Effector CD8-positive, alpha-beta T cell (primary cell): ENCODE results near the gene LRMDA.

Source experiments
- DNase-seq: peaks from one replicate; lab custom pipeline; 2025; lab: John Stamatoyannopoulos, UW

The LRMDA gene

DNA sequence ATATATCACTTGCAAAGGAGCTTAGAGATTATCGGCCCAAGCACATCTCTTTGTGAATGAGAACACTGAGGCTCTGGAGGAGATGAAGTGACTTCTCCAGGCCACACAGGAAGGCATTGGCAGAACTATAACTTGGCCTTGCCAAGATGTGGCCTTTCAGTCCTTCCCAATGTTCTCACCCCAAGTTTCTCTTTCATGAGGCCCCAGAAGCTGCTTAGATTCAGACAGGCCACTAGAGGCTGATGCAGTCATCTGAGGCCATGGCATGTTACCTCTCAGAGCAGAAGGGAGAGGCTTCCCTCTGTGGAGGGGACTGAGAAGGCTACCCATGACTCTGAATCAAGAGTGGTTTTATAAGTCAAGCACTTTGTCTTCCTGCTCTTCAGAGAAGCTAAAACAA is 1003.7 kb downstream of the LRMDA start:
- no peak for DNase-seq

DNA sequence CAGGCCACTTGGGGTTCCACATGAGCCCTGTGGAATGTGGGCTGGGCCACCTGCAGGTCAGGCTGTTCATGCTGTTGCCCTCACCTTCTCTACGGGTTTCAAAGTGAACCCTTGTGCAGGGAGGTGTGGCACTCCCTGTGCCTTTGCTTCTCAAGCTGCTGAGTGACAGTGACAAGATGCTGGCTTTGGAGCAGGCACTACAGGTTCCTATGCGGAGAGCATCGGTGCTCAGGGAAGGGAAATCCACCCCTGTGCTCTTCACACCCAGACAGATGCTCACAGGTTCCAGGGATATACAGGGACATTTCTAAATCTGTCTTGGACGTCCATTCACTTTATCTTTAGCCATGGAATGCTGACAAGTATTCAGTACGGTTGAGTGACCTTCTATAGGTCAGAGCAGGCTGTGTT is 1005.0 kb downstream of the LRMDA start:
- no peak for DNase-seq

DNA sequence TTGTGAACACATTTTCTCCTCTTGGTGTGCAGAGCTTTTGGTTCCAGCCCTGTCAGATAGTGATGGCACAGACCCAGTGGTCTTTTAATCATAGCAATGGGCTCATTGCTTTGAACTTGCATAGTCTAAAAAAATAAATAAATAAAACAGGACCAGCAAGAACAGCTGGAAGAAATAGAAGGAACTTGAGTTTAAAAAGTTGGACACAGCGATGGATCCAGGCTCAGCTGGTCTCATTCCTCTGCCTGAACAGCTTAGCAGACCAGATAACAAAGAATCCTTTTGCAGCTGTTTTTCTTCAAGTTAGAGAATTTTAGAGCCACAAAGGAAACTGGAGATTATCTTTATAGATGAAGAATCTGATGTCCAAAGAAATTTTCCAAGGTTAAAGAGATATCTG is 1005.6 kb downstream of the LRMDA start:
- no peak for DNase-seq

DNA sequence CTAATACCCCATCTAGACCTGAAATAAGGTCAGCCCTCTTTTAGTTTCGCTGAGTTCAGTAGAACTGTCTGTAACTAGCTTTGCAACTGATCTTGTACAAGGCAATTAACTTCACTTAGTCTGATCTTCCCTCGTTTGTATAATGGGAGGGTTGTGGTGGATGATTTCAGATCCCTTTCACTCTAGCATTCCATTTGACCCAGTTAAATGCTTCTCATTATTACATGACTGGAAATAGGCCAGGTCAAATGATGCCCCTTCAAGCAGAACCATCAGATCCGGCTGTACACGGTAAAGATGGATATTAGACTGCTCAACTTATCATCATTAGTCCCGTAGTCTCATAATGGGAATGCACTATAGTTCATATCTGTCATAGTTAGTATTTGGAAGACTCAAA is 1009.0 kb downstream of the LRMDA start:
- DNase-seq: no peak

DNA sequence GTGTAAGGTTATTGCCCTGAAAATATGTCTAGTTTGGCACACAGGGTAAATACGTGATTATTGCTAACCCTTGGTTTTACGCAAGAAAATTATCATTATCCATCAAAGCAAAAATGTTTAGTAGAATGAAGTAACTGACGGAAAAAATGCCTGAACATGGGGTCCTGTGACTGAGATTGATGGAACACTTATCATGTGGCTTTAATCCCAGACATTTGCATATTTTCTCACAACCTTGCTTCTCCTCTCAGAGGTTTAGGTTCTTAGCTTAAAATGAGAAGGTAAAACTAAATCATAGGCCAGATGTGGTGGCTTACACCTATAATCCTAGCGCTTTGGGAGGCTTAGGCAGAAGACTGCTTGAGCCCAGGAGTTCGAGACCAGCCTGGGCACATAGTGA is 1010.7 kb downstream of the LRMDA start:
- no peak for DNase-seq

DNA sequence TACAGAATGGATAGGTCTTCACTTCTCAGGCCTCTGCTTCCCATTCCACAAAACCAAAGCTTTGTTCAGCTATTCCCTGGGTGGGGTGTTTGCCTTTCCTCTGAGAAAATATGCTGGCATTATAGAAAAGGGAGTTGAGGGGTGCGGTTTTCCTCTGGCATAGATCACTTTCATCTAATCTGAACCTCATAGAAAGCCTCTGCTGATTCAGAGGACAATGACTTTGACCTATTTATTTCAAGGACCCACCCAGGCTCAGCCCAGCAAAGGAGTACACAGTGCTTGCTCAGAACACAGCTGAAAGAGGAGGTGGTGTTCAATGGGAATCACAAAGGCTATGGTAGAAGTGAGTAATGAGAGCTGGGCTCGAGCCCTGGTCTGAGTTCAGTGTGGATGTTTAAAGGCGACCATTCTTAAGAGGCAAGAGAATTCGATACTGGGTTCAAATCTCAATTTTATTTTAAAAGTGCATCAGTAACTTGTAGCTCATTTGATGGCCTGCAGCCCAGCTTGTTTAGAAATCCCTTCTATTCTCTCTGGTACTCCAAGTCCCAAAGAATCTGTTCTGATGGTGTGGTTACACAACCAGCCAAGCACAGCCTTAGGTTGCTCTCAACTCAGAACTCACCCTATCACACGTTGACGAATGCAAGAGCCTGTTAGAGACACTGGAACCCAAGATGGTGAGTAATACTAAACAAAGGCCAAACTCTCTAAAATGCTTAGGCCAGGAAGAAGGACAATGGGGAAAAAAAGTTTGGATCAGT is 1012.8 kb downstream of the LRMDA start:
- no peak for DNase-seq

DNA sequence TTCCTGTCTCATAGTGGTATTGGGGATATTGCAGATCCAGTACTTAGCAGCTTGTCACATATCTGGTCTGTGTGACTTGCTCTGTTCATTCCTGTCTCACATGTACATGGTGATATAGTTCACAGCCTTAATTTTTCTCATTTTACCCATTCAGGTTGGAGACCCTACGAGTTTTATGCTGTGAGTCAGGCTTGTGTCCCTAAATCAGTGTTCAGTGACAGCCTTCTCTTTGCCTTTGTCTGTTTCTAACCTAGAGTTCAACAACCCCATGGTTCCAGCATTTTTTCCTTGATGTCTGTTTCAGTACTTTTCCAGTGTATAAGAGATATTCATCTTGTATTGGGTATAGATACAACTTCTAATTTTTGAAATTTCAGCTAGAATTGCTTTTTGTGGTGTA is 1016.2 kb downstream of the LRMDA start:
- no peak for DNase-seq

DNA sequence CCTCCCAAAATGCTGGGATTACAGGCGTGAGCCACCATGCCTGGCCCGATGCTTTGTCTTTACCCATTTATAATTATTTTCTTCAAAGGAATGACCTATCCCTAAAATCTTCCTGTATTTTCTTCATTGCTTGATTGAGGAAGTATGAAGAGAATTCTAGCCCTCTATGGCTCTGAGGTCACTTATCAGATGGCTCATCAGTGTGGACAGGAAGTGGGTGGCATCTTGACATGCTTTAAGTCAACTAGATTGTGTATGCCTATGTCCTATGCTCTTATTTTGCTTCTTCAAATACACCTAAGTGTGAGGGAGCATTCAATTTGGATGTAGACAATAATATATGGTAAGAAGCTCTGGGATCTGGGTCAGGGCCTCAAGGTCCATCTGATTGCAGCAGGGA is 1020.5 kb downstream of the LRMDA start:
- no peak for DNase-seq

DNA sequence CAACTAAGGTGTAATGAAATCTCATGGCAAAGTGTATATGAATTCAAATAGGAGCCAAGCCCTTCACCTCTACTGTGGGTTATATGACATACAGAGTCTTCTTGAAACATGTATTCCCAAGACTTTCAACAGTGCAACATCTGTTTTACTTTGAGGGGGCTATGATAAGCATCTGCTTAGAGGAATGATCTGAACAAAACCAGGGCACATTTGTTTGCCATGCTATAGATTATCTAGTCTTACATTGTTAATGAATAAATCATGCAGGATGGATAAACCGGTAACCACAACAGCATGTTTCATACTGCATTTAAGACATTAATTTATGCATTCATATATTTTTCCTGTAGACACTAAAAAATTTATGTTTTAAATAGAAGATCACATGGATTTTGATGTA is 1021.9 kb downstream of the LRMDA start:
- no peak for DNase-seq

DNA sequence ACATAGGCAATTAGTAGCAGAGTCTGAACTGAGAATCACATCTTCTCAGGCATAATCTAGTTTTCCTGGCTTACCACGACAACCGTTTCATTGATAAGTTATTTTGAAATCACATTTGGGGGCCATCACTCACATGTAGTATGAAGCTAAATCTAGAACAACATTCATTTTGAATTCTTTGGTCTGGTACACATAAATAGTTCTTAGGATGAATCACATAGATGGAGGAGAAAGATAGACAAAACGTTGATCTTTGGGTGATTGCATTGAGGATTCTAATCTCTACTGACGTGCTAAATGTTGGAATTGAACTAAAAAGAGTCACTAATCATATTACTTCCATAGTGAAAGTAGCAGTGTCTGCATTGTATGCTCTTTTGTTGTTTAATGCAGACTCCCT is 1022.6 kb downstream of the LRMDA start:
- DNase-seq: no peak

DNA sequence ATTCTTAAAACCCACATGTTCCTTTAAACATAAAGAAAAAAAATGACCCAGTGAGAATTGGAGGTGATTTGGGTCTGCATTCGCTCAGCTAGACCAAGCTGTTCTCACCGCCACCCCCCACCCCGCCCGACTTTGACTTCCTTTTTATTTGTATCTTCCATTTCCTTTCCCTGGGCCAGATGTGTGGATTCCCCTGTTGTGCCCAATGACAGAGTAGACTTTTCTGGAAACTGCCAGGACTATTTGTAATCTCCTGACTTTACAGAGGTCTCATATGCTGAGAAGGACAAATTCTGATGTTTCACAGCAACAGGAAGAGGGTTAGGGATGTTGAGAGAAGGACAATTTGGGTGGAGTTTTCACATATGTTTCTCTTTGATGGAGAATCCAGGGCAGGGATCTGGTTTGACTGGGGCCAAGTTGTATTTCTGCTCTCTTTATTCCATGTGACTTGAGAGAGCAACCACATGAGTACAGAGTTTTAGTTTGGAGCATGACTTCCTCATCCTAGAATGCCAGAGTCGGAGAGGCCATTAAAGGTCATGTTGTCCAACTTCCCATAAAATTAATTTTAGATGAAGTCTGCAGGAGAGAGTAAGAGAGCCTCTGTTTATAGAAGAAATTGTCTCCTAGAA is 1023.2 kb downstream of the LRMDA start:
- DNase-seq: no peak

DNA sequence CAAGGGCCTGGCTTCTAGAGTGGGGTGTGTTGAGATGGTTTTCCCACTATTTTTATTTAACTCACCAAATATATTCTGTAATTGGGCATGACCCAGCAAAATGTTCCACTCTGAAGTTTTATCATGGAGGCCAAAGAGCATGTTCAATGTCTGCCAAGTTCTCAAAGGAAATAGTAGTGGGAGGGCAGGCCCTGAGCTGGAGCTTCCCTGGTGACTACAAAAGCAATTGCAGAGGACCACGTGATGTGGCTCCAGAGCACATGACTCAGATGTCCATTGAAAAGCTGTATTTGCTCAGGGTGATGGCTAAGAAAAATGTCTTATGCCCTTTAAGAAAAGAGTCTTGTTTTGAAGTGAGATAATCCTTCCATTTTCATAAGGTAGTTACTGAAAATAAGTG is 1024.8 kb downstream of the LRMDA start:
- DNase-seq: no peak

DNA sequence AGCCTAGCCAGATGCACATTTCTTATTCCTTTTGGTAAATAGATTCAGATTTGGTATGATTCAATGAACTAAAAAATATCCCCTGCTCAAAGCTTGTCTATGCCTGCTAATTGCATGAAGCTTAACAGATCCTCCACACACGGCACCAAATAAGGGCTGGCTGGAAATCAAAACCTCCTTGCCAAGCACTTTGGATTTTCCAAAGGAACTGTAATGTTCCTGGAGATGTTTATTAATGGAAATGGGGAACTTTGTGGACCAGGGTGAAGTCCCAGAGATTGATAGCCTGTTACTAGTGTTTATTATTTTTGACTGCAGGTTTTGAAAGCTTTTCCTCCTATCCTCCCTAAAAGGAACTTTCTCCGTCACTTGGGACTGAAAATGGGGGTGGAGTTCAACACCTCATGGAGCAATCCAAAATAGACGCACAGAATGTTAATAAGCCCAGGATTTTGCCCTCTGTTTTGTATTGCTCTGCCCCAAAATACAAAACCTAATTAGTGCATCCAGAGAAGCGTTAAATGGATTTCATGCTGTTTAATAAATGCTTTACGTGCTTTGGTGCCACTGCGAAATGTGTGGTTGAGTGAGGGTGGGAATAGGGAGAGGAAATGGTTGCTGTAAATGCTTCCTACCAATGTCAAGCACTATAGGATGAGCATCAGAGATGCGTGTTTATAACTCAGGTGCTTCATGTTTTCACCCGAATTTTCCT is 1027.7 kb downstream of the LRMDA start:
- DNase-seq: no peak

DNA sequence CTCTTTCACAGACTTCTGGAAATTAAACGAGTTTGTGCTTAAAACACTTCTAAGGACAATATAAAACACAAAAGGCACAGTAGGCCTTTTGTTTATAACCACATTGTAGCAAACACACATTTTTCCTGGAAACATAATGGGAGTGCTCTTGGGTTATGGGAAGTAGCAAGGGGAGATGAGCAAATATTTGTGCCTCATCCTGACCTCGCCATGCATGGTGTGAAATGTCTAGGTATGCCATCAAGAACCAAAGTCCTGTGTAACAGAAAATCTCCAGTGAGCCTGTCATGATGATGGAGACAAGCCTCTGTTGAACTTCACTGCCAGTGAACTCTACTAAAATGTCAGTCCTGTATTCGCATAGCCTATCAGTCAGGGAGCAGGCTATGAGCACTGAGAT is 1029.6 kb downstream of the LRMDA start:
- no peak for DNase-seq

DNA sequence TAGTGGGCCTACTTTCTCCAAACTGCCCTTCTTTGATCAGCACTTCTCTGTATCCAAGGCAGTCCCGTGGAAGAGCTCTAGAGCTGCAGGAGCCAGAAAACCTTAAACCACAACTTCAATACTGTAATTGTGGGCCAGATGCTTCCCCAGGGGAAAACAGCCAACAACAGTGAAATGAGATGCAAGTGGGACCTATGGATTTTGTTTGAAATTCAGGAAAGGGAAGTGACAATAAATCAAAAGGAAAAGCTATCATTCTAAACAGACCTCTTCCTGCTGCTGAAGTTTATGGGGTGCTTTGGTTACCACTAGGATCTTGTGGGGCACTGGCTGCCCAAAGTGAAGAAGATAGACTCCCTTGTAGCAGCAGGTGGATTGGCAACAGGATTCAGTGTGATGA is 1031.7 kb downstream of the LRMDA start:
- DNase-seq: no peak

DNA sequence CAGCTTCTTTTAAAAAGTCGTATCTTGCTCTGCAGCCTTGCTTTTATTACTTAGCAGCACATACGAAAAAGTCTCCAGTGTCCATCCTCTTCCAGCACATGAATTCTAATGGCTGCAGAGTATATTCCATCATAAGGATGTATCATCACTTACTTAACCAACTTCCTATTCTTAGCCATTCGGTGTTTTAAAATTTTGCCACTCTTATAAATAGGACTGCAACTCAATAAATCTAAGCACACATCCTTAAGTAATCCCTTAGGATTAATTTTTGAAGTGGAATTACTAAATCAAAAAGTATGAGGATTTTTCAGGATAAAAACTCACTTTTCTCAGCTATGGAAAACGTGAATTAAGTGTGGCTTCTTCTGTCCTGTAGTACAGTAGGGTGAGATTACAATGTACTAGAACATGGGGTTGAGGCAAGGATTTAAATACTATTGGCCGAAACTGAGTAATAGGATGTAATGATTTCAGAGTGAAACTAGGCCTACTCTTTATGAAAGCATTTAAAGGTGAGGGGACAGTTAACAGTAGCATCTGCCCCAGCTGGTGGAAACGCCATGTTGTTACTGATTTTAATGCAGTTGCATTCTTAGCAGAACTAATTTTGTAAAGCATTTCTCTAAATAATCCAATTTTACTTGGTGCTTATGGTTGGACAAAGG is 1035.5 kb downstream of the LRMDA start:
- DNase-seq: no peak

DNA sequence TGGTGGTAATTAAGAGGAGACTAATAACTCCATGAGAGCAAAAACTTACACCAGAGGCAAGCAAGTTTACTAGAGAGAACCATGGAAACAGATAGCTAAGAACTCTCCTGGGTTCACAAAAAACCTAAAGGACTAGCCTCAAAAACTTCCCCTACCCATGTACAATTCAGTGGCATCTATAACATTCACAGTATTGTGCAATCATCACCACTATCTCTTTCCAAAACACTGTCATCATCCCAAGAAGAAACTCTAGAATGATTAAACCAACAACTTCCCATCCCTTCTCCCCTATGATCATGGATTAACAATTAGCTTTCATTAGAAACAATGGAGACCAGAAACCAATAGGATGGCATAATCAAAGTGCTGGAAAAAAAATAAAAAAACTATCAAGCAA is 1038.3 kb downstream of the LRMDA start:
- DNase-seq: no peak

DNA sequence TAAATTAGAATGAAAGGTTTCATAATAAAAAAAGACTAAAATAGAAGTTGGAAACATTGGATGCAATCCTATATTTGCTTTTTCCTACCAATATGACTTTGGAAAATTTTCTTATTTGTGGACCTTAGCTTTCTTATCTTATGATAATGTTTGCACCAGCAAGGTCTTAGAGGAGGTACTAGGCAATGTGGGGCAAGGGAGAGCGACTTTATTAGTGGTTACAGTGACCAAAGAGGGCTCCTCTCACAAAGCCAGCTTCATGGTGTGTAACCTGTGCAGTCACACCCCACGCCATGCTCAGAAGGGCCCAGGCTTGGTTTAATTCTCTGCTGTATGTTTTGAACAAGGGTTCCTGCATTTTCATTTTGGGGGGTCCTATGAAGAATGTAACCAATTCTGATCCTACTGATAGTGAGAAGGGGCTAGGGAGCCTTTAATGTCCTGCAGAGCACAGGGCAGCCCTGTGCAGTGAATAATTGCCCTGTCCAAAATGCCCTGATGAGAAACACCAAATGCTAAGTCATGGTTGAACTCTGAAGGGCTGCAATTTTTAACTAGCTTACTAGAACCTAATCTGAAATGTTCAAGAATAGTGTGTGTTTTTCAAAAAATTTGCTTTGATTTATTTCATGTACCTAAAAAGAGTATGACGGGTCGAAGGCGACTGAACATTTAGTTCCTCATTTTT is 1047.8 kb downstream of the LRMDA start:
- no peak for DNase-seq

DNA sequence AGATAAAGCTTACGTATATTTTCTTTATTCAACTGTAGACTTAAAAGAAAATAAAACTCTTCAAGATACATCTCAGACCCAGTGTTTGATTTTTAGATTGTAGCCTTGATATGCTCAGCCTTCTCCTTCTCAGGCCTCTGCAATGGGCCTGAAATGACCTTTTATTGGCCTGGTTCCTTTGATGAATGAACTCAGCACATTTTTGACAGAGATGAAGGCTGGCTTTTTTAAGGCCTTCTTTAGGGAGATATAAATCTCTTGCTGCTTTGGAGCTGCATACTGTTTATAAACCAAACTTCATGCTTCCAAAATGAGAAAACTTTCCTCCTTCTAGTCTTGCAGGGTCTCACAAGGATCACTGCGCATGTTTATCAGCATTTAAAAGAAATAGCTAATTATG is 1049.8 kb downstream of the LRMDA start:
- DNase-seq: no peak

DNA sequence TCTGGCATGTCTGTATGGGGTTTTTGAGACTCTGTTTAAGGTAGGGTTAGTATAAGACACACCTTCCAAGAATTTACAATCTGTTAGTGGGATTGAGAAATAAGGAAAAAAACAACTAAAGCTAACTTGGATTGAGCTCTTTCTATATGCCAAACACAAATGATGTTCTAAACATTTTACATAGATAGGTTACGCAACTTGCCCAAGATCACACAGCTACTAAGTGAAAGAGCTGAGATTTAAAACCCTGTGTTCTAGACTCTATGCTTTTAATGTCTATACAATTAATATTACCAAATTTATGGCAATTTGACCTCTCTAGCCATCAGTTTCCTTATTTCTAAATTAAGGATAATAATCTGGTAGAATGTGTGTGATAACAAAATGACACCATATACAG is 1056.2 kb downstream of the LRMDA start:
- no peak for DNase-seq

DNA sequence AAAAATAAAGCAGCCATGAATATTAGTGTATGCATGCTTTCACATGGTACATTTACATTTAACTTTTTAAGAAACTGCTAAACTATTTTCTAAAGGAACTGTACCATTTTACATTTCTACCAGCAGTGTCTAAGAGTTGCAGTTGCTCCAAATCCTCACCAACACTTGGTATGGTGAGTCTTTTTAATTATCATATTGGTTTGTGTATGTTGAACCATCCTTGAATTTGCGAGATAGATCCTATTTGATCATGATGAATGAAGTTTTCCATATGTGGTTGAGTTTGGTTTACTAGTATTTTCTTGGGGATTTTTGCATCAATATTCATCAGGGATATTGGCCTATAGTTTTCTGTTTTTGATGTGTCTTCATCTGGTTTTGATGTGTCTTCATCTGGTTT is 1057.2 kb downstream of the LRMDA start:
- no peak for DNase-seq

DNA sequence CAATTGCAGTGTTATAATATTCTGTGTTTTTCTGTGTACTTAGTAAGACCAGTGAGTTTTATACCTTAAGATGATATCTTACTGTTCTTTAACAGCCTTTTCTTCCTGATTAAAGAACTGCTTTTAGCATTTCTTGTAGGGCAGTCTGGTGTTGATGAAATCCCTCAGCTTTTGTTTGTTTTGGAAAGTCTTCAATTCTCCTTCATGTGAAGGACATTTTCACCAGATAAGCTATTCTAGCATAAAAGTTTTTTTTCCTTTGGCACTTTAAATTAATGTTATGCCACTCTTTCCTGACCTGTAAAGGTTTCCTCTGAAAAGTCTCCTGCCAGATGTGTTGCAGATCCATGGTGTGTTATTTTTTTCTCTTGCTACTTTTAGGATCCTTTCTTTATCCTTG is 1059.8 kb downstream of the LRMDA start:
- DNase-seq: no peak
